OCI-LY7 (cell line): Measurements from ENCODE around the gene PIGC. TPM values are rescaled to one million over a fixed set of nuclear protein-coding genes. Genes with fewer than 3 reads are reported as not detected.

Experiments
- BruUV-seq: library from RNA; stranded (reverse); fragments of 400-500 nt; replicated peaks from 2 replicates; lab custom pipeline; 2021; lab: Mats Ljungman, UMichigan
- CTCF ChIA-PET: fragments of 300-600 bp; sonication (Branson Sonifier 250); formaldehyde crosslinking; loops from one replicate; lab custom pipeline; 2022; ENCODE audit warnings: antibody characterized with exemption; ENCODE audit not compliant: unreplicated experiment; lab: Charles Lee
- POLR2A ChIA-PET: fragments of 300-600 bp; sonication (Branson Sonifier 250); formaldehyde crosslinking; loops from one replicate; lab custom pipeline; 2022; ENCODE audit warnings: antibody characterized with exemption; lab: Charles Lee
- DNase-seq: peaks from one replicate; pipeline ENCODE4 v3.0.0-alpha.2; 2015; ENCODE audit warnings: low spot score
- H2AFZ ChIP-seq: fragments of 200-600 bp; sonication (generic), shearing (Covaris generic); 2 replicates; pipeline ENCODE4 v1.6.1; 2014; ENCODE audit warnings: mild to moderate bottlenecking, antibody characterized with exemption, low read length, moderate library complexity
- H3K27ac ChIP-seq: fragments of 200-600 bp; sonication (generic); 2 replicates; pipeline ENCODE4 v1.5.1; 2014; ENCODE audit warnings: mixed run types, low read depth, mild to moderate bottlenecking, moderate library complexity, low read length, inconsistent platforms; ENCODE audit not compliant: poor library complexity, severe bottlenecking
- H3K36me3 ChIP-seq: fragments of 200-600 bp; sonication (generic); 2 replicates; pipeline ENCODE4 v1.6.1; 2014; ENCODE audit warnings: mild to moderate bottlenecking, antibody characterized with exemption, low read length, moderate library complexity, mixed read lengths; ENCODE audit not compliant: insufficient read depth
- H3K4me1 ChIP-seq: fragments of 200-600 bp; sonication (generic); 2 replicates; pipeline ENCODE4 v1.5.1; 2014; ENCODE audit warnings: mild to moderate bottlenecking, low read length; ENCODE audit not compliant: insufficient read depth, poor library complexity, severe bottlenecking
- H3K4me2 ChIP-seq: fragments of 200-600 bp; sonication (generic); 2 replicates; pipeline ENCODE4 v1.6.1; 2014; ENCODE audit warnings: mild to moderate bottlenecking, low read length
- H3K4me3 ChIP-seq: fragments of 200-600 bp; sonication (generic); 2 replicates; pipeline ENCODE4 v1.5.1; 2014; ENCODE audit warnings: mild to moderate bottlenecking, low read depth, low read length; ENCODE audit not compliant: poor library complexity, severe bottlenecking
- H3K79me2 ChIP-seq: fragments of 200-600 bp; sonication (generic); 2 replicates; pipeline ENCODE4 v1.6.1; 2016; ENCODE audit warnings: low read depth, mild to moderate bottlenecking, low read length, moderate library complexity, mixed read lengths; ENCODE audit not compliant: insufficient read depth
- H3K9me2 ChIP-seq: fragments of 200-600 bp; sonication (generic); 2 replicates; pipeline ENCODE4 v1.6.1; 2016; ENCODE audit warnings: mild to moderate bottlenecking, low read length, mixed read lengths; ENCODE audit not compliant: insufficient read depth
- H3K9me3 ChIP-seq: fragments of 200-600 bp; sonication (generic); 2 replicates; pipeline ENCODE4 v1.6.1; 2014; ENCODE audit warnings: mild to moderate bottlenecking, mixed run types, low read length, mixed read lengths
- H4K20me1 ChIP-seq: fragments of 200-600 bp; sonication (generic); 2 replicates; pipeline ENCODE4 v1.6.1; 2014; ENCODE audit warnings: mild to moderate bottlenecking, antibody characterized with exemption, low read length, moderate library complexity, mixed read lengths; ENCODE audit not compliant: insufficient read depth
- EZH2phosphoT487 ChIP-seq: fragments of 200-600 bp; sonication (generic); IDR thresholded peaks from 2 replicates; pipeline ENCODE4 v1.6.1; 2018; ENCODE audit warnings: low read depth, borderline replicate concordance, mild to moderate bottlenecking, mixed run types, antibody characterized with exemption, low read length, moderate library complexity, mixed read lengths
- intact Hi-C: fragments of 100-400 bp; cut with micrococcal nuclease; formaldehyde crosslinking; loops from one replicate; pipeline ENCODE4 v1.10.0; 2022; ENCODE audit not compliant: unreplicated experiment
- total RNA-seq, 2 experiments: library from RNA; depleted of rRNA in 1 of 2; stranded (reverse); fragments of >200 nt in 1 of 2; shearing (Covaris generic) in 1 of 2; gene quantifications; 2 replicates each; pipeline ENCODE4 v1.2.3, GENCODE V29; 2014 to 2022
- TF ChIP-seq, protein P1 (sequence below): fragments of 200-600 bp; sonication (generic); conservative IDR thresholded peaks from 2 replicates; pipeline ENCODE4 v1.5.1; 2014; ENCODE audit warnings: mild to moderate bottlenecking, antibody characterized with exemption, low read length, moderate library complexity, mixed read lengths

The PIGC gene
- total RNA-seq, 2 experiments from 2014 or later: 15.4 to 18.4 TPM

DNA sequence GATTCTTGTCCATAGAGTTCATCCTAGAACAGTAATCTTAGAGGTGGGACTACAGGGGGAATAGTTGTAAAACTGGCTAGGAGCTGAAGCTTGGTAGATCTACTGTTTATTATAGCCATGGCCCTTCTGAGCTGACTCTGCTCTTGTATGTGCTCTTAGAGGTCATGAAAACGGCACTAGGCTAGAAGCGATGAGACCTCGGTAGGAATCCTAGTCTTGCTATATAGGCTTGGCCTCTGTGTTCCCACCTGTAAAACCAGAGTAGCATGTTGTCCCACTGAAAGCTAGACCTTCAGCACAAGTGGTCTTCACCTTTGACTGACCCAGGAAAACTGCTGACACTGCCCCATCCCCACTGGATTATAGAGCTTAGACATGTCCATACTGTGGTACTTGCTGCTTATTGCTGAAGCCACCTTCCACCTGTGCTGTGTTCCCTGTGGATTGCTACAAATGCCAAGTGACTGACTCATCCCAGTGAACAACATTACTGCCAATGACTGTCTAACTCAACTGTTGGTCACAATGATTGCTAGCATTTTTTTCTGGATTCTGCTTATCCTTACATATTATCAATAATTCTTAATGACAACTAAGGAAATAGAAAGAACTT is 23.0 kb upstream of the PIGC start:
- intact Hi-C loops: no loop called here
- no peaks in the 10 kb centered on the region for H4K20me1 ChIP-seq
- no peak for TF ChIP-seq EZH2phosphoT487
- TF ChIP-seq, protein P1, sequence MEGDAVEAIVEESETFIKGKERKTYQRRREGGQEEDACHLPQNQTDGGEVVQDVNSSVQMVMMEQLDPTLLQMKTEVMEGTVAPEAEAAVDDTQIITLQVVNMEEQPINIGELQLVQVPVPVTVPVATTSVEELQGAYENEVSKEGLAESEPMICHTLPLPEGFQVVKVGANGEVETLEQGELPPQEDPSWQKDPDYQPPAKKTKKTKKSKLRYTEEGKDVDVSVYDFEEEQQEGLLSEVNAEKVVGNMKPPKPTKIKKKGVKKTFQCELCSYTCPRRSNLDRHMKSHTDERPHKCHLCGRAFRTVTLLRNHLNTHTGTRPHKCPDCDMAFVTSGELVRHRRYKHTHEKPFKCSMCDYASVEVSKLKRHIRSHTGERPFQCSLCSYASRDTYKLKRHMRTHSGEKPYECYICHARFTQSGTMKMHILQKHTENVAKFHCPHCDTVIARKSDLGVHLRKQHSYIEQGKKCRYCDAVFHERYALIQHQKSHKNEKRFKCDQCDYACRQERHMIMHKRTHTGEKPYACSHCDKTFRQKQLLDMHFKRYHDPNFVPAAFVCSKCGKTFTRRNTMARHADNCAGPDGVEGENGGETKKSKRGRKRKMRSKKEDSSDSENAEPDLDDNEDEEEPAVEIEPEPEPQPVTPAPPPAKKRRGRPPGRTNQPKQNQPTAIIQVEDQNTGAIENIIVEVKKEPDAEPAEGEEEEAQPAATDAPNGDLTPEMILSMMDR: no peak
- BruUV-seq: no TSS peak
- no peak overlapping the region for H3K4me3 ChIP-seq
- H3K9me2 ChIP-seq: no peaks in the 10 kb centered on the region
- H3K9me3 ChIP-seq: no peaks in the 10 kb centered on the region
- H3K27ac ChIP-seq: no peak overlapping the region
- no peaks in the 10 kb centered on the region for H3K4me1 ChIP-seq
- DNase-seq: no peak
- H3K4me2 ChIP-seq: no peak overlapping the region
- no peaks in the 10 kb centered on the region for H3K79me2 ChIP-seq
- POLR2A ChIA-PET: no interaction called here
- CTCF ChIA-PET: no interaction called here
- H3K36me3 ChIP-seq: no peaks in the 10 kb centered on the region
- no peak overlapping the region for H2AFZ ChIP-seq

DNA sequence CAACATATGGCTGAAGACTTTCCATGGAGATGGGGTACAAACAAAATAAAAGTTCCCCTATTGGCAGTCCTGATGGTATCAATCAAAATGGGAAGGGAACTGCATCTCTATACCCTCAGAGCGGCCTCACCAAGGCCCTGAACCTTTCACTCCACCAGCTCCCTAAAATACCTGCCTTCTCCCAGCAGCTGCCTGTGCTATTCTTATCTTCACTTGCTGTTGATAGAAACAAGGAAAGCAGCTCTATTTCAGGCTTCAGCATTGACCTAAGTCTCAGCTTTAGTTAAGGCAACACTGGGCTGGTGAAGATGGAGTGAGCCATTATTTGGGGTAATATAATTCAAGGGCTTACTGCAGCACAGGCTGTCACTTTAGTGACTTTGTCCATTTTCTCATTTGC is 21.7 kb upstream of the PIGC start:
- H3K4me1 ChIP-seq: no peaks in the 10 kb centered on the region
- H3K79me2 ChIP-seq: no peaks in the 10 kb centered on the region
- no peak for DNase-seq
- no peaks in the 10 kb centered on the region for H3K36me3 ChIP-seq
- no peak overlapping the region for H3K27ac ChIP-seq
- H3K4me3 ChIP-seq: no peak overlapping the region
- H4K20me1 ChIP-seq: no peaks in the 10 kb centered on the region
- POLR2A ChIA-PET: interaction anchor here (0.5 kb wide), 1 partner anchor 121 kb away, joined by 3 read pairs; no protein-coding TSS in a partner anchor
- CTCF ChIA-PET: no interaction called here
- intact Hi-C loops: no loop called here
- no peak for TF ChIP-seq EZH2phosphoT487
- TF ChIP-seq, protein P1: no peak
- no TSS peak for BruUV-seq
- no peak overlapping the region for H2AFZ ChIP-seq
- no peaks in the 10 kb centered on the region for H3K9me2 ChIP-seq
- no peaks in the 10 kb centered on the region for H3K9me3 ChIP-seq
- no peak overlapping the region for H3K4me2 ChIP-seq

DNA sequence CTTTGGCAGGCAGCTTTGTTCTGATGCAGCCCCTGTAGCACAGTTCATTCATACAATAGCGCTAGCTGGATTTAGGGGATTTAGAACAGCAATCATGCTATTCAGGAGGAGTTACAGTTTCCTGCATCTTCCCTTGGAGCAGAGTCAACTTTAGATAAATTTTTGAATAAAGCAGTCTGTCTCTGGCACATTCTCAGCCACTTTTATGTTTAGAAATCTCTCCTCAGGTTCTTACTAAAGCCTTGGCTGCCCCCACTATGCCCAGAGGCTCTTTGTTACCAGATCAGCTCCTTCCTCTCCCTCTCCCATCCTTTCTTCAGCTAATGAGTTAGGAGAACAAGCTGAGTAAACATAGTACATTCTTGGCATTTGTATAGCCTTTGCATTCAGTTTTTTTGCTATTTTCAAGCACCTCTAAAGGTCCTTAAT is 17.0 kb upstream of the PIGC start:
- no peak overlapping the region for H3K4me2 ChIP-seq
- intact Hi-C loops: no loop called here
- no peak overlapping the region for H3K4me3 ChIP-seq
- no peaks in the 10 kb centered on the region for H4K20me1 ChIP-seq
- no peaks in the 10 kb centered on the region for H3K9me2 ChIP-seq
- ChIA-PET CTCF (no interaction called here), POLR2A (interaction anchor here (1.1 kb wide), 1 partner anchor 9 kb away, joined by 3 read pairs; no protein-coding TSS in a partner anchor)
- H3K36me3 ChIP-seq: no peaks in the 10 kb centered on the region
- TF ChIP-seq, protein P1: no peak
- TF ChIP-seq EZH2phosphoT487: no peak
- no peaks in the 10 kb centered on the region for H3K79me2 ChIP-seq
- DNase-seq: no peak
- no peaks in the 10 kb centered on the region for H3K4me1 ChIP-seq
- H3K27ac ChIP-seq: no peak overlapping the region
- BruUV-seq: no TSS peak
- no peaks in the 10 kb centered on the region for H3K9me3 ChIP-seq
- H2AFZ ChIP-seq: no peak overlapping the region
